ENCODE data around the gene HS3ST2.
"Not testable (repeated sequence)": the region's sequence is repeated elsewhere in the genome, so short reads cannot be mapped to it uniquely, and the experiment has no call there.

HS3ST2 gene

GRCh38 chr16:22929461-22929860 lies 115.5 kb downstream of the HS3ST2 start:
- H3K4me1 ChIP-seq (ENCODE audit: control insufficient read depth, insufficient read depth, low read length), result peaks cover 21% of the 10 kb centered on the region
- H3K27me3 ChIP-seq (ENCODE audit: control insufficient read depth, insufficient read depth, low read length), result no peaks in the 10 kb centered on the region
- no peaks in the 10 kb centered on the region for H3K9me3 ChIP-seq (ENCODE audit: control insufficient read depth, insufficient read depth, low read length)
- no peaks in the 10 kb centered on the region for H3K36me3 ChIP-seq (ENCODE audit: control insufficient read depth, insufficient read depth, low read length)
- no peak overlapping the region for H3K9ac ChIP-seq (ENCODE audit: low read depth, low read length)
- H3K27ac ChIP-seq (ENCODE audit: low read depth, low read length), result no peak overlapping the region
- H3K4me3 ChIP-seq (ENCODE audit: low read depth, low read length), result no peak overlapping the region

- Histone ChIP-seq H3K27me3 (ENCODE audit: control insufficient read depth, insufficient read depth, low read length) (no peaks in the 10 kb centered on the region), H3K4me1 (ENCODE audit: control insufficient read depth, insufficient read depth, low read length) (peaks cover 21% of the 10 kb centered on the region), H3K9me3 (ENCODE audit: control insufficient read depth, insufficient read depth, low read length) (no peaks in the 10 kb centered on the region), H3K27ac (ENCODE audit: low read depth, low read length) (peak overlapping the region; percentile 48), H3K36me3 (ENCODE audit: control insufficient read depth, insufficient read depth, low read length) (no peaks in the 10 kb centered on the region), H3K9ac (ENCODE audit: low read depth, low read length) (no peak overlapping the region), H3K4me3 (ENCODE audit: low read depth, low read length) (peak overlapping the region; percentile 26; the same call in 1 of the 2 replicates)
Measured at GRCh38 chr16:22932032-22932771, 118.2 kb downstream of the HS3ST2 start.

GRCh38 chr16:22933173-22933572 lies 119.2 kb downstream of the HS3ST2 start:
- no peaks in the 10 kb centered on the region for H3K36me3 ChIP-seq (ENCODE audit: control insufficient read depth, insufficient read depth, low read length)
- no peaks in the 10 kb centered on the region for H3K9me3 ChIP-seq (ENCODE audit: control insufficient read depth, insufficient read depth, low read length)
- H3K27ac ChIP-seq (ENCODE audit: low read depth, low read length), result no peak overlapping the region
- H3K9ac ChIP-seq (ENCODE audit: low read depth, low read length), result no peak overlapping the region; the same call in 1 of the 2 replicates
- H3K27me3 ChIP-seq (ENCODE audit: control insufficient read depth, insufficient read depth, low read length), result no peaks in the 10 kb centered on the region
- H3K4me3 ChIP-seq (ENCODE audit: low read depth, low read length), result no peak overlapping the region
- peaks cover 21% of the 10 kb centered on the region for H3K4me1 ChIP-seq (ENCODE audit: control insufficient read depth, insufficient read depth, low read length)

GRCh38 chr16:22934786-22935185 lies 120.8 kb downstream of the HS3ST2 start:
- no peak overlapping the region for H3K27ac ChIP-seq (ENCODE audit: low read depth, low read length)
- no peaks in the 10 kb centered on the region for H3K36me3 ChIP-seq (ENCODE audit: control insufficient read depth, insufficient read depth, low read length)
- H3K9ac ChIP-seq (ENCODE audit: low read depth, low read length), result no peak overlapping the region
- peaks cover 21% of the 10 kb centered on the region for H3K4me1 ChIP-seq (ENCODE audit: control insufficient read depth, insufficient read depth, low read length)
- H3K27me3 ChIP-seq (ENCODE audit: control insufficient read depth, insufficient read depth, low read length), result no peaks in the 10 kb centered on the region
- H3K4me3 ChIP-seq (ENCODE audit: low read depth, low read length), result no peak overlapping the region
- no peaks in the 10 kb centered on the region for H3K9me3 ChIP-seq (ENCODE audit: control insufficient read depth, insufficient read depth, low read length)

GRCh38 chr16:22937169-22937568 lies 123.2 kb downstream of the HS3ST2 start:
- no peak overlapping the region for H3K4me3 ChIP-seq (ENCODE audit: low read depth, low read length)
- H3K9me3 ChIP-seq (ENCODE audit: control insufficient read depth, insufficient read depth, low read length), result no peaks in the 10 kb centered on the region
- H3K36me3 ChIP-seq (ENCODE audit: control insufficient read depth, insufficient read depth, low read length), result no peaks in the 10 kb centered on the region
- no peaks in the 10 kb centered on the region for H3K27me3 ChIP-seq (ENCODE audit: control insufficient read depth, insufficient read depth, low read length)
- H3K27ac ChIP-seq (ENCODE audit: low read depth, low read length), result no peak overlapping the region
- no peak overlapping the region for H3K9ac ChIP-seq (ENCODE audit: low read depth, low read length)
- peaks cover 13% of the 10 kb centered on the region for H3K4me1 ChIP-seq (ENCODE audit: control insufficient read depth, insufficient read depth, low read length)

- no peaks in the 10 kb centered on the region for H3K36me3 ChIP-seq (ENCODE audit: control insufficient read depth, insufficient read depth, low read length)
- H3K27me3 ChIP-seq (ENCODE audit: control insufficient read depth, insufficient read depth, low read length), result no peaks in the 10 kb centered on the region
- no peaks in the 10 kb centered on the region; the same call in 1 of the 2 replicates for H3K4me1 ChIP-seq (ENCODE audit: control insufficient read depth, insufficient read depth, low read length)
- no peak overlapping the region for H3K27ac ChIP-seq (ENCODE audit: low read depth, low read length)
- H3K9me3 ChIP-seq (ENCODE audit: control insufficient read depth, insufficient read depth, low read length), result no peaks in the 10 kb centered on the region
- no peak overlapping the region for H3K4me3 ChIP-seq (ENCODE audit: low read depth, low read length)
- no peak overlapping the region for H3K9ac ChIP-seq (ENCODE audit: low read depth, low read length)
Measured at GRCh38 chr16:22938647-22939046, 124.7 kb downstream of the HS3ST2 start.

- not testable (repeated sequence) for H3K9me3 ChIP-seq (ENCODE audit: control insufficient read depth, insufficient read depth, low read length); H3K27me3 ChIP-seq (ENCODE audit: control insufficient read depth, insufficient read depth, low read length); H3K4me1 ChIP-seq (ENCODE audit: control insufficient read depth, insufficient read depth, low read length); H3K4me3 ChIP-seq (ENCODE audit: low read depth, low read length); H3K36me3 ChIP-seq (ENCODE audit: control insufficient read depth, insufficient read depth, low read length); H3K9ac ChIP-seq (ENCODE audit: low read depth, low read length); H3K27ac ChIP-seq (ENCODE audit: low read depth, low read length)
Measured at GRCh38 chr16:22939744-22940363, 125.9 kb downstream of the HS3ST2 start.

GRCh38 chr16:22941970-22942501 lies 128.1 kb downstream of the HS3ST2 start:
- no peaks in the 10 kb centered on the region for H3K36me3 ChIP-seq (ENCODE audit: control insufficient read depth, insufficient read depth, low read length)
- H3K27ac ChIP-seq (ENCODE audit: low read depth, low read length), result no peak overlapping the region
- H3K27me3 ChIP-seq (ENCODE audit: control insufficient read depth, insufficient read depth, low read length), result no peaks in the 10 kb centered on the region
- no peaks in the 10 kb centered on the region for H3K9me3 ChIP-seq (ENCODE audit: control insufficient read depth, insufficient read depth, low read length)
- no peak overlapping the region for H3K9ac ChIP-seq (ENCODE audit: low read depth, low read length)
- no peak overlapping the region for H3K4me3 ChIP-seq (ENCODE audit: low read depth, low read length)
- no peaks in the 10 kb centered on the region; the same call in 1 of the 2 replicates for H3K4me1 ChIP-seq (ENCODE audit: control insufficient read depth, insufficient read depth, low read length)

GRCh38 chr16:22942811-22943210 lies 128.8 kb downstream of the HS3ST2 start:
- Histone ChIP-seq H3K9ac (ENCODE audit: low read depth, low read length) (no peak overlapping the region), H3K27ac (ENCODE audit: low read depth, low read length) (no peak overlapping the region), H3K9me3 (ENCODE audit: control insufficient read depth, insufficient read depth, low read length) (no peaks in the 10 kb centered on the region), H3K4me1 (ENCODE audit: control insufficient read depth, insufficient read depth, low read length) (no peaks in the 10 kb centered on the region; the same call in 1 of the 2 replicates), H3K36me3 (ENCODE audit: control insufficient read depth, insufficient read depth, low read length) (no peaks in the 10 kb centered on the region), H3K4me3 (ENCODE audit: low read depth, low read length) (no peak overlapping the region), H3K27me3 (ENCODE audit: control insufficient read depth, insufficient read depth, low read length) (no peaks in the 10 kb centered on the region)

GRCh38 chr16:22945361-22945760 lies 131.4 kb downstream of the HS3ST2 start:
- H3K27ac ChIP-seq (ENCODE audit: low read depth, low read length), result no peak overlapping the region

GRCh38 chr16:22946433-22946832 lies 132.5 kb downstream of the HS3ST2 start:
- no peaks in the 10 kb centered on the region for H3K9me3 ChIP-seq (ENCODE audit: control insufficient read depth, insufficient read depth, low read length)
- H3K4me1 ChIP-seq (ENCODE audit: control insufficient read depth, insufficient read depth, low read length), result no peaks in the 10 kb centered on the region
- no peaks in the 10 kb centered on the region for H3K36me3 ChIP-seq (ENCODE audit: control insufficient read depth, insufficient read depth, low read length)
- H3K27ac ChIP-seq (ENCODE audit: low read depth, low read length), result no peak overlapping the region
- H3K4me3 ChIP-seq (ENCODE audit: low read depth, low read length), result no peak overlapping the region
- no peak overlapping the region for H3K9ac ChIP-seq (ENCODE audit: low read depth, low read length)
- peaks cover 14% of the 10 kb centered on the region for H3K27me3 ChIP-seq (ENCODE audit: control insufficient read depth, insufficient read depth, low read length)

More at GRCh38 chr16:22945361-22945760, 131.4 kb downstream of the HS3ST2 start:
- no peaks in the 10 kb centered on the region; the same call in 1 of the 2 replicates for H3K4me1 ChIP-seq (ENCODE audit: control insufficient read depth, insufficient read depth, low read length)
- no peak overlapping the region for H3K4me3 ChIP-seq (ENCODE audit: low read depth, low read length)
- H3K36me3 ChIP-seq (ENCODE audit: control insufficient read depth, insufficient read depth, low read length), result no peaks in the 10 kb centered on the region
- H3K9me3 ChIP-seq (ENCODE audit: control insufficient read depth, insufficient read depth, low read length), result no peaks in the 10 kb centered on the region
- H3K27me3 ChIP-seq (ENCODE audit: control insufficient read depth, insufficient read depth, low read length), result peaks cover 14% of the 10 kb centered on the region
- no peak overlapping the region for H3K9ac ChIP-seq (ENCODE audit: low read depth, low read length)
